ENCODE measurements around the gene EIF4E2. TPM values are rescaled to one million over a fixed set of nuclear protein-coding genes. Genes with fewer than 3 reads are reported as not detected.
"Not testable (repeated sequence)": the region's sequence is repeated elsewhere in the genome, so short reads cannot be mapped to it uniquely, and the experiment has no call there.

Gene EIF4E2
- total RNA-seq, 1 experiment from 2014 or later, result 108 TPM

- no peak for DNase-seq (ENCODE audit: low read depth)
Measured at GRCh38 chr2:232563580-232563979, 13.1 kb downstream of the EIF4E2 start.

- no peak for DNase-seq (ENCODE audit: low read depth)
Measured at GRCh38 chr2:232567721-232568120, 17.2 kb downstream of the EIF4E2 start.

- DNase-seq (ENCODE audit: low read depth), result peak; percentile 79
Measured at GRCh38 chr2:232568161-232568560, 17.7 kb downstream of the EIF4E2 start.

GRCh38 chr2:232569541-232569940 is 19.1 kb downstream of the EIF4E2 start:
- DNase-seq (ENCODE audit: low read depth), result no peak

- DNase-seq (ENCODE audit: low read depth), result not testable (repeated sequence)
Measured at GRCh38 chr2:232570481-232570880, 20.0 kb downstream of the EIF4E2 start.

GRCh38 chr2:232571026-232571474 is 20.6 kb downstream of the EIF4E2 start:
- DNase-seq (ENCODE audit: low read depth), result no peak

GRCh38 chr2:232573042-232573441 is 22.6 kb downstream of the EIF4E2 start:
- no peak for DNase-seq (ENCODE audit: low read depth)

GRCh38 chr2:232573771-232574435 is 23.4 kb downstream of the EIF4E2 start:
- DNase-seq (ENCODE audit: low read depth), result no peak

GRCh38 chr2:232574674-232575403 is 24.4 kb downstream of the EIF4E2 start:
- DNase-seq (ENCODE audit: low read depth), result no peak

GRCh38 chr2:232575404-232575746 is 24.9 kb downstream of the EIF4E2 start:
- DNase-seq (ENCODE audit: low read depth), result no peak

GRCh38 chr2:232576995-232577394 is 26.5 kb downstream of the EIF4E2 start:
- DNase-seq (ENCODE audit: low read depth), result peak; percentile 8

- no peak for DNase-seq (ENCODE audit: low read depth)
Measured at GRCh38 chr2:232577841-232578240, 27.4 kb downstream of the EIF4E2 start.

GRCh38 chr2:232578626-232579025 is 28.1 kb downstream of the EIF4E2 start:
- no peak for DNase-seq (ENCODE audit: low read depth)

GRCh38 chr2:232580648-232580981 is 30.1 kb downstream of the EIF4E2 start:
- no peak for DNase-seq (ENCODE audit: low read depth)

- DNase-seq (ENCODE audit: low read depth), result no peak
Measured at GRCh38 chr2:232581725-232582124, 31.2 kb downstream of the EIF4E2 start.

- no peak for DNase-seq (ENCODE audit: low read depth)
Measured at GRCh38 chr2:232584238-232584637, 33.7 kb downstream of the EIF4E2 start.

- DNase-seq (ENCODE audit: low read depth), result no peak
Measured at GRCh38 chr2:232586943-232587505, 36.5 kb downstream of the EIF4E2 start.

GRCh38 chr2:232587512-232587911 is 37.0 kb downstream of the EIF4E2 start:
- no peak for DNase-seq (ENCODE audit: low read depth)

GRCh38 chr2:232588031-232588430 is 37.5 kb downstream of the EIF4E2 start:
- no peak for DNase-seq (ENCODE audit: low read depth)

- peak; percentile 67 for DNase-seq (ENCODE audit: low read depth)
Measured at GRCh38 chr2:232588680-232589585, 38.4 kb downstream of the EIF4E2 start.

- peak; percentile 88 for DNase-seq (ENCODE audit: low read depth)
Measured at GRCh38 chr2:232592772-232593395, 42.4 kb downstream of the EIF4E2 start.

All from HT1080 (cell line).